ENCODE measurements around the gene INPP5E.

The INPP5E gene

DNA sequence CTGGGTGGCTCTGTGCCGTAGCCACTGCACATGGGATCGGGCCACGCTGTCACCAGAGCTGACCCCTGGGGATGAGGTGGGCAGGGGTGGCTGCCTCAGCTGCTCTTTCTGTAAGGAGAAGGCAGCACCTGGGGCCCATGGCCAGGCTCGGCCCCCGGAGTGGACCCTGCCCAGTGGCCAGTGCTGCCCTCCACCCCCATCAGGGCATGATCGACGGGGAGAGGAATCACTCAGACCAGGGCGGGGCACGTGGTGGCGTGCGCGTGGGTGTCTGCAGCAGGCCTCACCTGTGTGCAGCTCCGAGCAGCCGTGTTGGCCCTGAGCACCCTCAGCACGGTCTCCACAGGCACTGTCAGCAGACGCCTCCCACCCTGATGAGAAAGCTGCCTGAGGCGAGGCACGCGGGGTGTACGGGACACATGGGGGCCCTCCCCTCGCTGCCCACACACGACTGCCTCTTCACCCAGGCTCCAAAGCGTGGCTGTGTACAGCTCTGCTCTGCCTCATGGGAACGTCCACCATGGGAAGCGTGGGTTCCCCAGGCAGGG, 57.6 kb downstream of the INPP5E start:
- Histone ChIP-seq H3K36me3 (ENCODE audit: control insufficient read depth, insufficient read depth, low read length) (peaks cover 72% of the 10 kb centered on the region), H3K4me1 (ENCODE audit: control insufficient read depth, insufficient read depth, low read length) (no peaks in the 10 kb centered on the region), H3K9me3 (ENCODE audit: control insufficient read depth, insufficient read depth, low read length) (no peaks in the 10 kb centered on the region), H3K27me3 (ENCODE audit: control insufficient read depth, insufficient read depth, low read length) (no peaks in the 10 kb centered on the region), H3K4me3 (ENCODE audit: low read depth, low read length) (no peak overlapping the region), H3K9ac (ENCODE audit: low read depth, low read length) (no peak overlapping the region)

GRCh38 chr9:136381311-136381710, 58.3 kb downstream of the INPP5E start:
- no peaks in the 10 kb centered on the region for H3K27me3 ChIP-seq (ENCODE audit: control insufficient read depth, insufficient read depth, low read length)
- no peaks in the 10 kb centered on the region for H3K9me3 ChIP-seq (ENCODE audit: control insufficient read depth, insufficient read depth, low read length)
- no peak overlapping the region for H3K4me3 ChIP-seq (ENCODE audit: low read depth, low read length)
- peaks cover 75% of the 10 kb centered on the region for H3K36me3 ChIP-seq (ENCODE audit: control insufficient read depth, insufficient read depth, low read length)
- no peaks in the 10 kb centered on the region for H3K4me1 ChIP-seq (ENCODE audit: control insufficient read depth, insufficient read depth, low read length)
- H3K9ac ChIP-seq (ENCODE audit: low read depth, low read length): no peak overlapping the region

GRCh38 chr9:136380381-136380780, 59.3 kb downstream of the INPP5E start:
- Histone ChIP-seq H3K9ac (ENCODE audit: low read depth, low read length) (no peak overlapping the region), H3K4me1 (ENCODE audit: control insufficient read depth, insufficient read depth, low read length) (no peaks in the 10 kb centered on the region), H3K4me3 (ENCODE audit: low read depth, low read length) (no peak overlapping the region), H3K9me3 (ENCODE audit: control insufficient read depth, insufficient read depth, low read length) (no peaks in the 10 kb centered on the region), H3K27me3 (ENCODE audit: control insufficient read depth, insufficient read depth, low read length) (no peaks in the 10 kb centered on the region), H3K36me3 (ENCODE audit: control insufficient read depth, insufficient read depth, low read length) (peaks cover 77% of the 10 kb centered on the region)

- Histone ChIP-seq H3K27me3 (ENCODE audit: control insufficient read depth, insufficient read depth, low read length) (no peaks in the 10 kb centered on the region), H3K9me3 (ENCODE audit: control insufficient read depth, insufficient read depth, low read length) (no peaks in the 10 kb centered on the region), H3K4me3 (ENCODE audit: low read depth, low read length) (no peak overlapping the region), H3K9ac (ENCODE audit: low read depth, low read length) (no peak overlapping the region), H3K4me1 (ENCODE audit: control insufficient read depth, insufficient read depth, low read length) (no peaks in the 10 kb centered on the region), H3K36me3 (ENCODE audit: control insufficient read depth, insufficient read depth, low read length) (peaks cover 79% of the 10 kb centered on the region)
Measured at GRCh38 chr9:136379891-136380290, 59.8 kb downstream of the INPP5E start.

DNA sequence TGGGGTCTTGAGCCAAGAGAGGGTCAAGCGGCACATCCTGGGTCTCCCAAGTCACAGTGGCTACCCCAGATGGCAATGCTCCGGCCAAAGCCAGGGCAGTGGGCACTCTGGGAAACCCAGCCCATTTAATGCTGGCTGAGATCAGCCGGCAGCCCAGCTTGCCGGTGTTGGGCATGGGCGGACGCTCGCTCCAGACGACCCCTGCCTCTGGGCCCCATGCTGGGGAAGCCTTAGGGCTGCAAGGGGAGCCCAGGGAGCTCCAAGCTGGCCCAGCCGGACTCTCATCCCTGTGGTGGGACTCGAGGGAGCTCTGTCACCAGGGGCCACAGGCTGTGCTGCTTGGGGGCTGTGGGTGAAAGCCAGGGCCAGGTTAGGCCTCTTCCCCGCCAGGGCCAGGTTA, 60.2 kb downstream of the INPP5E start:
- Histone ChIP-seq H3K4me3 (ENCODE audit: low read depth, low read length) (no peak overlapping the region), H3K9ac (ENCODE audit: low read depth, low read length) (no peak overlapping the region), H3K9me3 (ENCODE audit: control insufficient read depth, insufficient read depth, low read length) (no peaks in the 10 kb centered on the region), H3K27me3 (ENCODE audit: control insufficient read depth, insufficient read depth, low read length) (no peaks in the 10 kb centered on the region), H3K4me1 (ENCODE audit: control insufficient read depth, insufficient read depth, low read length) (no peaks in the 10 kb centered on the region), H3K36me3 (ENCODE audit: control insufficient read depth, insufficient read depth, low read length) (peaks cover 78% of the 10 kb centered on the region)

GRCh38 chr9:136379003-136379287, 60.7 kb downstream of the INPP5E start:
- Histone ChIP-seq H3K9me3 (ENCODE audit: control insufficient read depth, insufficient read depth, low read length) (no peaks in the 10 kb centered on the region), H3K27me3 (ENCODE audit: control insufficient read depth, insufficient read depth, low read length) (no peaks in the 10 kb centered on the region), H3K9ac (ENCODE audit: low read depth, low read length) (no peak overlapping the region), H3K4me1 (ENCODE audit: control insufficient read depth, insufficient read depth, low read length) (no peaks in the 10 kb centered on the region), H3K4me3 (ENCODE audit: low read depth, low read length) (no peak overlapping the region), H3K36me3 (ENCODE audit: control insufficient read depth, insufficient read depth, low read length) (peaks cover 76% of the 10 kb centered on the region)

Data from iPS-15b (cell line).